WTC11 (cell line): ENCODE data around the gene KRTAP10-4. TPM values are rescaled to one million over a fixed set of nuclear protein-coding genes. Genes with fewer than 3 reads are reported as not detected.
"Not testable (repeated sequence)": the region's sequence is repeated elsewhere in the genome, so short reads cannot be mapped to it uniquely, and the experiment has no call there.

Experiments
- ATAC-seq: fragments of 200-7000 bp; cut with Tn5 transposase; 2 replicates; pipeline ENCODE4 v1.10.0; 2021; ENCODE audit warnings: mild to moderate bottlenecking, moderate library complexity
- CTCF ChIA-PET: fragments of 300-600 bp; sonication (Branson Sonifier 250); formaldehyde crosslinking; loops from one replicate; lab custom pipeline; 2021; ENCODE audit warnings: antibody characterized with exemption; lab: Charles Lee
- POLR2A ChIA-PET: fragments of 350-600 bp; sonication (Branson Sonifier 250); formaldehyde crosslinking; loops from one replicate; lab custom pipeline; 2021; ENCODE audit warnings: antibody characterized with exemption; lab: Charles Lee
- DNase-seq: peaks from one replicate; pipeline ENCODE4 v3.0.0; 2021; ENCODE audit warnings: low spot score
- H3K27ac Mint-ChIP-seq: 2 replicates; pipeline ENCODE4 v1.8.0; 2021; ENCODE audit warnings: mixed read lengths
- H3K27me3 Mint-ChIP-seq: 2 replicates; pipeline ENCODE4 v1.8.0; 2021; ENCODE audit warnings: low read depth, mild to moderate bottlenecking, moderate library complexity, mixed read lengths
- H3K36me3 Mint-ChIP-seq: 2 replicates; pipeline ENCODE4 v1.8.0; 2021; ENCODE audit warnings: mixed read lengths
- H3K4me1 Mint-ChIP-seq: 2 replicates; pipeline ENCODE4 v1.8.0; 2022; ENCODE audit warnings: mixed read lengths
- H3K4me3 Mint-ChIP-seq: 2 replicates; pipeline ENCODE4 v1.8.0; 2021; ENCODE audit warnings: mild to moderate bottlenecking, moderate library complexity, mixed read lengths
- H3K9me3 Mint-ChIP-seq: 2 replicates; pipeline ENCODE4 v1.8.0; 2021; ENCODE audit warnings: mixed read lengths
- AFF4 ChIP-seq: sonication (generic); formaldehyde crosslinking; IDR thresholded peaks from 2 replicates; pipeline ENCODE4 v1.8.1; 2023; ENCODE audit warnings: mild to moderate bottlenecking, missing genetic modification reagents, borderline replicate concordance
- ATF6 ChIP-seq: sonication (generic); formaldehyde crosslinking; IDR thresholded peaks from 2 replicates; pipeline ENCODE4 v1.8.1; 2023; ENCODE audit warnings: mild to moderate bottlenecking, missing genetic modification reagents
- CREM ChIP-seq: sonication (generic); formaldehyde crosslinking; IDR thresholded peaks from 2 replicates; pipeline ENCODE4 v1.8.1; 2022; ENCODE audit warnings: mild to moderate bottlenecking, missing genetic modification reagents, moderate library complexity
- FOXP1 ChIP-seq: sonication (generic); formaldehyde crosslinking; IDR thresholded peaks from 2 replicates; pipeline ENCODE4 v1.8.0; 2022; ENCODE audit warnings: missing genetic modification reagents, mild to moderate bottlenecking, moderate library complexity, borderline replicate concordance
- JUN ChIP-seq: sonication (generic); formaldehyde crosslinking; IDR thresholded peaks from 2 replicates; pipeline ENCODE4 v1.8.0; 2023; ENCODE audit warnings: mild to moderate bottlenecking, missing genetic modification reagents
- MAX ChIP-seq: sonication (generic); formaldehyde crosslinking; IDR thresholded peaks from 2 replicates; pipeline ENCODE4 v1.8.0; 2022; ENCODE audit warnings: mild to moderate bottlenecking, missing genetic modification reagents
- NR1H2 ChIP-seq: sonication (generic); formaldehyde crosslinking; IDR thresholded peaks from 2 replicates; pipeline ENCODE4 v1.9.0; 2021; ENCODE audit warnings: mild to moderate bottlenecking, moderate library complexity, missing genetic modification reagents
- ZNF138 ChIP-seq: sonication (generic); formaldehyde crosslinking; conservative IDR thresholded peaks from 2 replicates; pipeline ENCODE4 v1.8.1; 2022; ENCODE audit warnings: mild to moderate bottlenecking, moderate library complexity, missing genetic modification reagents
- ZNF219 ChIP-seq: sonication (generic); formaldehyde crosslinking; IDR thresholded peaks from 2 replicates; pipeline ENCODE4 v1.8.0; 2023; ENCODE audit warnings: missing genetic modification reagents, mild to moderate bottlenecking, borderline replicate concordance
- ZNF281 ChIP-seq: sonication (generic); formaldehyde crosslinking; IDR thresholded peaks from 2 replicates; pipeline ENCODE4 v1.8.0; 2023; ENCODE audit warnings: mild to moderate bottlenecking, missing genetic modification reagents
- ZNF396 ChIP-seq: fragments of 250-450 bp; sonication (Bioruptor Pico); IDR thresholded peaks from 2 replicates; pipeline ENCODE4 v1.8.0; 2021; ENCODE audit warnings: mild to moderate bottlenecking, moderate library complexity, borderline replicate concordance
- ZNF423 ChIP-seq: fragments of 250-450 bp; sonication (Bioruptor Pico); IDR thresholded peaks from 2 replicates; pipeline ENCODE4 v2.1.2; 2022; ENCODE audit warnings: mild to moderate bottlenecking, moderate library complexity
- total RNA-seq: library from RNA; stranded (reverse); gene quantifications from 3 replicates; pipeline ENCODE4 v1.2.3, GENCODE V29; 2021

The KRTAP10-4 gene
- total RNA-seq, 1 experiment from 2014 or later: not detected

- H3K36me3 Mint-ChIP-seq: peaks cover 8% of the 10 kb centered on the region
- H3K9me3 Mint-ChIP-seq: peaks cover 20% of the 10 kb centered on the region
- peaks cover 5% of the 10 kb centered on the region; the same call in 1 of the 2 replicates for H3K27me3 Mint-ChIP-seq
- CTCF ChIA-PET: interaction anchor here (1.2 to 1.3 kb wide), 3 partner anchors 31 to 244 kb away, joined by 3 to 7 read pairs (median 6); partner anchors contain the start of gene KRTAP10-5
- peaks cover 51% of the 10 kb centered on the region for H3K4me1 Mint-ChIP-seq
- DNase-seq: no peak
- H3K4me3 Mint-ChIP-seq: no peak overlapping the region
- POLR2A ChIA-PET: no interaction called here
- TF ChIP-seq JUN (CRISPR knock-in tag) (no peak), MAX (CRISPR knock-in tag) (0 out of 2 replicates have a peak, but pooled peaks have one; percentile 36)
- TF ChIP-seq, all 79 proteins: peak for 1
- H3K27ac Mint-ChIP-seq: peak overlapping the region; percentile 92
- peak; percentile 75 for ATAC-seq
Measured at GRCh38 chr21:44548922-44549321, 24.6 kb upstream of the KRTAP10-4 start.

GRCh38 chr21:44549525-44550211, 23.9 kb upstream of the KRTAP10-4 start:
- ATAC-seq: peak; percentile 16; the same call in 1 of the 2 replicates
- POLR2A ChIA-PET: no interaction called here
- CTCF ChIA-PET: interaction anchor here (0.6 to 1.7 kb wide), 8 partner anchors 8 to 244 kb away, joined by 3 to 7 read pairs (median 5); partner anchors contain the start of genes KRTAP10-5 and KRTAP10-6
- Mint-ChIP-seq H3K4me1 (peaks cover 51% of the 10 kb centered on the region), H3K27me3 (peaks cover 5% of the 10 kb centered on the region; the same call in 1 of the 2 replicates), H3K36me3 (peaks cover 8% of the 10 kb centered on the region), H3K4me3 (no peak overlapping the region), H3K27ac (peak overlapping the region; percentile 92), H3K9me3 (peaks cover 20% of the 10 kb centered on the region)
- TF ChIP-seq ZNF423 (CRISPR knock-in tag) (0 out of 2 replicates have a peak, but pooled peaks have one; percentile 5), ZNF396 (CRISPR knock-in tag) (no peak)
- DNase-seq: peak; percentile 16

GRCh38 chr21:44550285-44550684, 23.2 kb upstream of the KRTAP10-4 start:
- CTCF ChIA-PET: interaction anchor here (1.3 to 1.7 kb wide), 4 partner anchors 30 to 199 kb away, joined by 3 to 6 read pairs (median 4); partner anchors contain the start of genes KRTAP10-5 and KRTAP10-6
- H3K36me3 Mint-ChIP-seq, H3K27me3 Mint-ChIP-seq, H3K4me3 Mint-ChIP-seq, POLR2A ChIA-PET, H3K27ac Mint-ChIP-seq: not testable (repeated sequence)
- Mint-ChIP-seq H3K4me1 (peaks cover 51% of the 10 kb centered on the region), H3K9me3 (peaks cover 20% of the 10 kb centered on the region)
- peak; percentile 23 for DNase-seq
- ATAC-seq: peak; percentile 5; the same call in 1 of the 2 replicates

GRCh38 chr21:44550807-44551206, 22.7 kb upstream of the KRTAP10-4 start:
- Mint-ChIP-seq H3K4me3 (no peak overlapping the region), H3K27ac (no peak overlapping the region)
- TF ChIP-seq CREM (no peak), AFF4 (no peak), ZNF138 (CRISPR knock-in tag) (no peak), FOXP1 (CRISPR knock-in tag) (no peak)
- TF ChIP-seq, all 79 proteins: peak for 0
- DNase-seq: no peak
- H3K36me3 Mint-ChIP-seq: peaks cover 8% of the 10 kb centered on the region
- H3K4me1 Mint-ChIP-seq: peaks cover 51% of the 10 kb centered on the region
- H3K9me3 Mint-ChIP-seq: peaks cover 15% of the 10 kb centered on the region
- POLR2A ChIA-PET: interaction anchor here (0.6 kb wide), 1 partner anchor 142 kb away, joined by 3 read pairs; no protein-coding TSS in a partner anchor
- H3K27me3 Mint-ChIP-seq: peaks cover 5% of the 10 kb centered on the region; the same call in 1 of the 2 replicates
- ATAC-seq: no peak
- CTCF ChIA-PET: interaction anchor here (1.3 to 1.7 kb wide), 2 partner anchors 40 to 198 kb away, joined by 6 read pairs; no protein-coding TSS in a partner anchor

- TF ChIP-seq ZNF281 (CRISPR knock-in tag): no peak
- TF ChIP-seq ZNF219 (CRISPR knock-in tag): no peak
- TF ChIP-seq NR1H2 (CRISPR knock-in tag): no peak
- TF ChIP-seq ATF6 (CRISPR knock-in tag): no peak
- DNase-seq (peak; percentile 7), ATAC-seq (no peak)
- POLR2A ChIA-PET: no interaction called here
- 0 out of 2 replicates have a peak within 1 kb of the TSS, but pooled peaks have one; percentile 25 for H3K27ac Mint-ChIP-seq
- peaks cover 14% of the 10 kb centered on the region for H3K9me3 Mint-ChIP-seq
- H3K4me1 Mint-ChIP-seq: peaks cover 51% of the 10 kb centered on the region
- CTCF ChIA-PET: interaction anchor here (1.2 kb wide), 1 partner anchor 135 kb away, joined by 3 read pairs; no protein-coding TSS in a partner anchor
- peaks cover 8% of the 10 kb centered on the region for H3K36me3 Mint-ChIP-seq
- H3K27me3 Mint-ChIP-seq: peaks cover 5% of the 10 kb centered on the region; the same call in 1 of the 2 replicates
- no peak within 1 kb of the TSS for H3K4me3 Mint-ChIP-seq
Measured at GRCh38 chr21:44551340-44551961, 22.1 kb upstream of the KRTAP10-4 start, which contains the start of gene KRTAP10-2. Gene KRTAP10-2, minus strand, starts transcription at chr21:44551505. Its CDS starts 47 bp downstream, at chr21:44551458.
